Stimulated activated CD4-positive, alpha-beta T cell treated with anti-CD3 and anti-CD28 coated beads, Interleukin-12 subunit alpha, Interleukin-12 subunit beta, amount 100 ng/mL, for 24 hours (primary cell): Measurements from ENCODE around the gene GAS7.

Source experiments
- DNase-seq, 2 experiments: peaks; one replicate each; pipeline ENCODE4 v3.0.0-alpha.2; 2020; ENCODE audit warnings: low read depth in 2 of 2

The GAS7 gene

GRCh38 chr17:9890124-9890523 lies 308.3 kb downstream of the GAS7 start:
- no peak for DNase-seq

DNA sequence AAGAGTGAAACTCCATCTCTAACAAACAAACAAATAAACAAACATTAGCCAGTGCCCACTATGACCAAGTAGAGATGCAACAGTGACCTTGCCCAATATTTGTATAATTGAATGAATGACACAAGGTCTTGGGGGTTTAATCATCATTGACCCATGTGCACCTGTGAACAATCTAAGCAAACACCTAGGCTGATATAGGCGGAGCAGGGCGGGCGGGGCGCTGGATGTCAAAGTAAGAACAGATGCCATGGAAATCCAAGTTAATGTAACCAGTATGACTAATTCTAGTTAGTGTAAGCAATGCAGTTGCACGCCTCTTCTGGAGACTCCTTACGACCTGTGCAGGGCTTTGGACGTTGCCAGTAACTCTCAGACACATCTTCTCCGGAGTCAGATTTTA lies 310.9 kb downstream of the GAS7 start:
- DNase-seq = no peak

GRCh38 chr17:9886141-9886930 lies 312.1 kb downstream of the GAS7 start:
- no peak for DNase-seq

- DNase-seq = no peak
Observed at GRCh38 chr17:9883451-9883850, 315.0 kb downstream of the GAS7 start.

- no peak for DNase-seq
Observed at GRCh38 chr17:9880582-9880999, 317.8 kb downstream of the GAS7 start.

- no peak for DNase-seq
Observed at GRCh38 chr17:9878786-9879525, 319.4 kb downstream of the GAS7 start.

DNA sequence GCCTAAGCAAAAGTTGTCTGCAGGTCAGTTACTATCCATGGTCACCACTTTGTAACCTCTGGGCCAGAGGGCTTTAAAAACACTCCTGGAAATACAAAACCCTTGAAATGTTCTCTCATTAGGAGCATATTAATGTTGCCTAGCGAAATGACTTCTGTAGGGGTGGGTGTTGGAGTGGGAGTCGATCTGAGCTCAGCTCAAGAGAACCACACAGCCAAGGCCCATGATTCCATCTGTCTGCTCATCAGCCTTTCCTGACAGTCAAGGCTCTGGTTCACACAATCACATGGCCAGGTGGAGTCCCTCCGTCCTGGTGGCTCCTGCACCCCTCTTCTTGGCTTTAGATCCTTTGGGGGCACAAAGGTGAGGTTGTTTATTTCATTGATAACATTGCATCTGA lies 320.1 kb downstream of the GAS7 start:
- no peak for DNase-seq

- DNase-seq = no peak
Observed at GRCh38 chr17:9875441-9875840, 323.0 kb downstream of the GAS7 start.

DNA sequence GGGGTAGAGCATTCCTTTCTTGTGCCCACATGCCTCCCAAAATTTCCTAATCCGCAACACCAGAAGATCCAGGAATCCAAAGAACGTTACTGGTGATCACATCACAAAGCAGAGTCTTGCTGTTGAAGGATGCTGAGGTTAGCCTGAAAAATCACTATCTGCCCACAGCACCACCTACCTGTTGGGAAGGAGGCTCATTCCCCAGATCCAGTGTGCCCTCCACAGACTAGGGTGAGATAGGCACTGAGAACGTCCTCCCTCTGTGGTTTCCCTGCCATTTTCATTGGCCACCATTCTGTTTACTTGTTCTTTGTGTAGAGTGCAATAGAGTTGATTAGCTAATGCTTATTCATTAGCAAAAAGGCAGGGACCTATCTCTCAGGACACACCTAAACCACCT lies 323.7 kb downstream of the GAS7 start:
- DNase-seq = no peak

DNA sequence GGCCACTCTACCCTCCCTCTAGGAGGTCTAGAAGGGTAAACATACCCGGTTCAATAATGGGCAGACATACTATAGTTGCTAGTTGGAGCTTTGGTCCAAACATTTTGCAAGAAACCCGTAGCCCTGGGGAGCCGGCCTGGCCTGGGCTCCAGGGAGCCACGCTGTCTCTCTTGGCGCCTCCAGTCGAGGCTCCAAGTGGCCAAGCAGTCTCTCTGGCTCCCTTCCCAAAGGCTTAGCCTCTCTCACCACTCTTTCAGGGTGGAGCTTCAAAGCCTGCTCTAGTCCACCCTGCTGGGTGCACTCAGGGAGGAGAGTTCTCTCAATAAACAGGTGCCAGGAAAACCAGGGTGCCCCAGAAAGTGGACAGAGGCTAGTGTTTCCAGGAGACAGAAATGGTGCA lies 325.6 kb downstream of the GAS7 start:
- DNase-seq = no peak

DNA sequence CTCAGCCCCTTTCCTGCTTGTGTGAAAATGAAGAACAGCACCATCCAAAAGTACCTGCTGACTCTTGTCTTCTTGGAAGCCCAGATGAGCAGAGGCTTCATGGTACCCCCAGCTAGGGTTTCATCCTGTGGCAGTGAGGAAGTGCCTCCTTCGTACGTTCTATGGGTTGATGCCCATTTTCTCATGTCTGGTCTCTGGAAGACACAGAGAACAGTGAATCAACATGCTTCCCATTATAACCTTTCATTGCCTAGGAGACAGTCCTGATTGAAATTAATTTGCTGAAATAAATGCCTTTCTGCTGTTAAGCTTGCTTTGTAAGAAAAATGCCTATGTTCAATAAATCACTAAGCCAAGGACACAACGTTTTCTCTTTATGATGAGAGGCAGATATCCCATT lies 329.9 kb downstream of the GAS7 start:
- no peak for DNase-seq

DNA sequence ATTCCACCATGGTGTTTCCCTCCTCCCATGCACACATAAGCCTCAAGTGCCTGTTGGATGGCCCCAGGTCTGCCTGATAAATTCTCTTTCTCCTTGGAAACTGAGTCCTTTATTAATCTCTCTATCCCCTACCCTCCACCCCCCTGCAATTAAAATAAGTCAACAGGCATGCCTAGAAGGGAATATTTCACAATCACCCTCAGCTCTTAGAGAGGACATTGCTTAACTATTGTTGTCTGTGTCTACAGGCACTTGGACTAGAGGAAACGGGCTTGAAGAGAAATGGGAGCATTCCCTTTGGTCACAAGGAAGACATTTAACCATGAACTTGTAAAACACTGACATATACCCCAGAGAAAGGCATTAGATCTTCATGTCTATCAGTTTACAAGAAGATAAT lies 332.8 kb downstream of the GAS7 start:
- DNase-seq = no peak

DNA sequence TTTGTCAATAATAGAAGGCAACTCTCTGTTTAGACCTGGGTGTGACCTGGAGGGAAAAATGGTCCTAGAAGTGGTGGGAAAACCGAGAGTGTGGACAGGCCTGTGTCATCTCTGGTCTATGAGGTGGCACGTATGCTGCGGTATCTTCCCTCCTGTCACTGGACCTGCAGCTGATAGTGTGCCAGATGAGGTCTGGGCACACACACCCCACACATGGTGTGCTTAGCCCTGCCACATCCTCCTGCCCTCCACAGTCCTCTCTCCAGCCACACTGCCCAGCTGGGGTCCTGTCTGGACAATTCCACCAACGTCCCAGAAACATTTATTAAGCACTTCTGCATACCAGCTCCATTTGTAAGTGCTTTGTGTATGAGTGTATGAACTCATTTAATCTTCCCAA lies 335.5 kb downstream of the GAS7 start:
- DNase-seq = no peak

GRCh38 chr17:9862220-9862619 lies 336.2 kb downstream of the GAS7 start:
- DNase-seq = no peak

GRCh38 chr17:9860851-9861250 lies 337.6 kb downstream of the GAS7 start:
- no peak for DNase-seq
